ENCODE results near the gene SDCCAG8.
"Not testable (repeated sequence)": the region's sequence is repeated elsewhere in the genome, so short reads cannot be mapped to it uniquely, and the experiment has no call there.

Gene SDCCAG8

DNA sequence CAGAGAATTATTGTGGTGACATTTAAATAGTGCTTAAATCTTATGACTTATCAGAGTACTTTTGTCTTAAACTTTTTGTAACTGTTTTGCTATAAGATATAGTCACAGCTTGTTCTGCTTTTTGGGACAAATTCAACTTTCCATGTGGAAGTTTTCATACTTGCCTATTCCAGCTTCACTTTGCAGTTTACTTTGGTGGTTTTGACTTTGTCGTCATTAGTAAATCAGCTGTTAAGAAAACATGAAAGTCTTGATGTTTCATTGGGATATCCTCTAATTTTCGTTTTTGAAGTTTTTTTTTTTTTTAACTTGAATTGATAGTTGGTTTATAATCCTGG is 31.3 kb downstream of the SDCCAG8 start:
- DNase-seq = no peak

DNA sequence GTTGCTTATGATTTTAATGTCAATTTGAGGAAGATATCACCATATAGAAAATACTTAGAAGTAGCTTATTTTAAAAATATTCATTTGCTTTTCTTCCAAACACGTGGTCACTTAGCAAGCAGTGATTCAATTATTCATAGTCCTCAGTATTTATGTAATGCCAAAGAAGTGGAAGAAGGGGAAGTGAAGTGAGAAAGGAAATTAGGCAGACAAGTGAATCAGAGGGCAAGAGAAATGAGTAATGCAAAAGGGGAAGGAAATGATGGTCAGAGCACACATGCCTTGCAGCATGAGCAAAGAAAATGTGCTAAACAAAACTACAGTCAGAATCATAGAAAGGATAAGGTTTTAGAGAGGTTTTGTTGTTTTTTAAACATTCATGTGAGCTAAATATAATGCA is 31.8 kb downstream of the SDCCAG8 start:
- no peak for DNase-seq

GRCh38 chr1:243288062-243288461 is 32.2 kb downstream of the SDCCAG8 start:
- no peak for DNase-seq

DNA sequence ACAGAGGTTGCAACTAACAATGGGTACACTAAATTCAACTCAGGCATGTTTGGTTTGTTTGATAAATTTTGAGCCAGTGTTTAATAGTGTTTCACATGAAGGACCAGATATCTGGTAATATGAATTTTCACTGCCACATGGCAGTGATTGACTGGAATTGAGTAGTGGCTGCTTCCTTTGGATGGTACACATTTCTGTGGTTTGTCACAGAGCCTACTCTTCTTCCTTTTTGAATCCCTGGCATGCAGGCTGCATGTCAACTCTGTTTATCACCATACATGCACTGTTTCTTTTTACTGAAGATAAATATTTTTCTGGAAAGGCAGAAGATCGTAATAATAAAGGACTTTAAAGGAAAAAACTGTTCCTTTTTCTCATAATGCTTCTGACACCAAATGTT is 35.5 kb downstream of the SDCCAG8 start:
- DNase-seq = no peak

DNA sequence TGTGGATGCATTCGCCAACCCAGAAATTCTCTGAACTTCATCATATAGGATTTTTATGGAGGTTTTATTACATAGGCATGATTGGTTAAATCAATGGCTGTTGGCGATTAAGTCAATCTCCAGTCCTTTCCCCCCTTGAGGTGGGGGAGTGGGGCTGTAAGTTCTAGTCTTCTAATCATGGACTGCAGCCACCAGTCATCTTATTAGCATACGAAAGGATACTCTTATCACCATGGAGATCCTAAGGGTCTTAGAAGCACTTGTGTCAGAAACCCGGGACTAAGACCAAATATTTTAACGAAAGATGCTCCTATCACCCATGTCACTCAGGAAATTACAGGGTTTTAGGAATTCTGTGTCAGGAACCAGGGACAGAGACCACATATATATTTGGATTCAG is 36.3 kb downstream of the SDCCAG8 start:
- no peak for DNase-seq

- DNase-seq = no peak
Measured at GRCh38 chr1:243293941-243294722, 38.3 kb downstream of the SDCCAG8 start.

DNA sequence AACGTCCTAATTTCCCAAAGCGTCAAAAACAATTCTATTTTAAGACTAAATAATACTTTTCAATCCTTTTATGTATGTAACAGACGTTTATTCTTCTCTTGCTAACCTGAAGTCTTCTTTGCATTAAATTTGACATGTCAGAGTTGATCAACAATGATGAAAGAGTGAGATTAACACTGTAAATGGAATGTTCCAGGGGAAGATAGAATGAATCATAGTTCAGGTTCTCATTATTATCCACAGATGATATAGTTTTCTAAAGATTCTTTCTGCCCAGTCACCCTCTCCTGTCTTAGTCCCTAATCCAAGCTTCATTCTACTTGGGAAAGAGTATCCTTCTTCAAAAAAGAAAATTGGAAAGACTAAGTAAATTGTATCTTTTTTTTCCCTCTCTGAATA is 38.9 kb downstream of the SDCCAG8 start:
- DNase-seq = no peak

GRCh38 chr1:243299069-243299468 is 43.2 kb downstream of the SDCCAG8 start:
- no peak for DNase-seq

DNA sequence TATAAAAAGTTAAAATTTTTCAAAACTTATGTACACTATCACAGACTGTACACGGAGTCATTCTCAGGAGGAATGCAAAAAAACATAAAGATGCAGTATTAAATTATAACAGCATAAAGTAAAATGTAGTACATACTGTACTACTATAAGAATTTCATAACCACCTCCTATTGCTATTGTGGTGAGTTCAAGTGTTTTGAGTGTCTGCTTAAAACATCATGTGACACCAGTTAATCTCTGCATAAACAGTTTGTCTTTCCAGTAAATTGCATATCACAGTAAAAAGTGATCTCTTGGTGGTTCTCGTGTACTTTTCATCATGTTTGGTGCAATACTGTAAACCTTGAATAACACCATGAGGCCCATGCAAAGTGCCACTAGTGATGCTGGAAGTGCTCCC is 45.2 kb downstream of the SDCCAG8 start:
- no peak for DNase-seq

- DNase-seq = no peak
Measured at GRCh38 chr1:243311809-243312208, 56.0 kb downstream of the SDCCAG8 start.

GRCh38 chr1:243312952-243313634 is 57.3 kb downstream of the SDCCAG8 start:
- no peak for DNase-seq

DNA sequence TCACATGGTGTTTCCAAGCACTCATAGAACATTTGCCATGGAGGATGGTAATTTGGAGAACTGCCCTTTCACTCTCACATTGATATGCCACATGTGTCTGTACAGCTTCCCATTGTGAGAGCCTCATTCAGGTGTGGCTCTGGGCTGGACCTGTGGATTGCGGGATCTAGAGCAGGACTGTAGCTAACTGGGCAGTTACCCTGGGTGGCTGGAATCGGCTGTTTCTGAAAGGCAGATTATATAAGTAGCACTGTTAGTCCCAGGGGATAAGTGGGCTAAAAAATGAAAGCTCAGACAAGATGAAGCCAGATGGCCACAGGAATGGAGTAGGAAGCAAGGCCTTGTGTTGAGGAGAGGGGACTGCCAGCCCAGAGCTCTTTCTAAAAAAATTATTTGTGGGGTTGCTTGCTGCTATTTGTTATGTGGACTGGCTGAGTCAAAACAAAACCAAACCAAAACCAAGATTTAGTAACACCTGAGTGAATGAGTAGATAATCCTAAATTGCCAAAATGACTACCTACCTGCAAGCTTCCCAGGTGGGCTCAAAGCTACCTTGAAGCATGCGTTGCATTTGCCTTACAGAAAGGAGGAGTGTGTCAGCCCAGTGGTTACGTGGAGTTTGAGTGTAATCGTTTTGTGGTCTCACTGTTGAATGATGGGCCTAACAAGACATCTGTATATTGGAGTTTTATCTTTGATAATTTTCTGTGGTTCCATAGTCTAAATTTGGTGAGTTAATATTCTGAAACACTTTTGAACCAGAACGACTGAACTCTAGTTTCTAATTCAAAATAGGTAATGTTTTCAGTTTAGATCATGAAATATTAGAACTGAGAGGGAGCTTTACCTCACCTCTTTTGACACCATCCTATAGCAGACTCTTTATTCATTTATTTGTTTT is 58.0 kb downstream of the SDCCAG8 start:
- DNase-seq = no peak

DNA sequence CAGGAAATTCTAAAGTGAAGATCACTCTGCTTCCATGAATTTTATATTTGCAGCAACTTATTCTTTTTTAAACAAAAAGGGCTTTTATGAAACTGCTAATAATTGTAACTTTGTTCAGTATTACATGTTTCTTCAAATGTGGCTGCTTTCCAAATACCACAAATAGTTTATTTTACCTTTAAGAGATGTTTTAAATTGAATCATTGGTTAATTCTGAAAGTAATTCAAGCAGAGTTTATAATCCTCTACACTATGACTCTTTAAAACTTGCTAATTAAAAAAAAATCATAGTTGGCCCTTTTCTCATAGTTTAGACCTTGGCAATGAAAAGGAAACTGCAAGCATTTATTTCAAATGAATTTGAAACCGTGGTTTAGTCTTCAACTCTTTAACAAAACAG is 59.6 kb downstream of the SDCCAG8 start:
- no peak for DNase-seq

DNA sequence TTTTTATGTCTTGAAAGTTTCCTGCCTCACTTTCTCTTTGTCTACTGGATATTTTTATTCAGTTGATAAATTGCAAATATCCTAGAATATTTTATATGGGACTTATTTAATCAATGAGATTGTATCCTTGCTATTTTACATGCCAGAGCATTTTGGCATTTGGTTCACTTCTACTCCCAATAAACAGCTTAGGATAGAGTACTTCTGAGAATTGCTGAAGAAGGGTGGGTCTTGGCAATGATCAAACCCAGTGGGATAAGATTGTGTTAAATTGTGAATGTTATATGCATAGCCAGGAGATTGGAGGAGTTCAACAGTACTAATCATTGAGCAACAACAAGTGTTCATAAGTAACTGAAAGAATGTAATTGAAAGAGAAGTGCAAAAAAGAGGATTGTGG is 60.1 kb downstream of the SDCCAG8 start:
- DNase-seq = no peak

- no peak for DNase-seq
Measured at GRCh38 chr1:243316366-243316989, 60.6 kb downstream of the SDCCAG8 start.

GRCh38 chr1:243320224-243320623 is 64.4 kb downstream of the SDCCAG8 start:
- no peak for DNase-seq

- DNase-seq = no peak
Measured at GRCh38 chr1:243322326-243322725, 66.5 kb downstream of the SDCCAG8 start.

DNA sequence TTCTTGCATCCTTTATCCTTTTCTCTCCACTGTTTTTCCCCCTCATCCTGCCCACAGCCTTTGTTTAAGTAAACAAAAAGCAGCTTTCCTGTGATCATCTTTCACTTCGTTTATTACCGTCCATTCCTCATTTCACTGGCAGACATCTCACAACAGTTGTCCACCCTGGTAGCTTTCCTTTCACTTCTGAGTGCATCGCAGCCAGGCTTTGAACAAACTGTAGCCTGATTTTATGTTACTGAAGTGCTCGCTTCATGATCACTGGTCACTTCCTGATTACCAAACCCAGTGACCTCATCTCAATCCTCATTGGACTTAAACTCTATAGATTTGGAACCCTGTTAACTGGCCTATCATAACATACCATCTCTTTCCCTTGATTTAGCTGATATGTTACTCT is 67.7 kb downstream of the SDCCAG8 start:
- no peak for DNase-seq

DNA sequence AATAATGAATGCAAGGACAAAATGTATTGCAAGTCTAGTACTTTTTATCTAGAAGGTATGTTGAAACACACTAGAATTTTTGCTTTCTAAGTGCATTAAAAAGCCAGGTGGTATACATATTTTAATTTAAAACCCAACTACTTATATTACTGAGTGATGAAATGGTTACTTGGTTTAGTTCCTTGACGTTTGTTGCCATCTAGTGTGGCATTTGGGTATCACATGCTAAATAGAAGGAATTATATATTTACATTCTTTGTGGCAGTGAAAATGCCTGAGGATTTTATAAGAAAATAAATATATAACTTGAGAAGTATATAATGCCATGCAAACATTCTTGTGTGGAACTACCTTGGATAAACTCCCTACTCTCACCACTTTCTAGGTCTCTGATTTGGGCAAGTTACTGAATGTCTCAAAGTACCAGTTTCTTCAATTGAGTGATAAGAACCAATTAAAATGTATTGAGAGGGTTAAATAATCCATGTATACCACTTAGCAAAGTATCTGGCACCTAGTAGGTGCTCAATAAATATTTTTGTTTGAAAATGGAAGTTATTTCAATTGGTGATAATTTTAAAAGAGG is 69.6 kb downstream of the SDCCAG8 start:
- peak; percentile 26 for DNase-seq

DNA sequence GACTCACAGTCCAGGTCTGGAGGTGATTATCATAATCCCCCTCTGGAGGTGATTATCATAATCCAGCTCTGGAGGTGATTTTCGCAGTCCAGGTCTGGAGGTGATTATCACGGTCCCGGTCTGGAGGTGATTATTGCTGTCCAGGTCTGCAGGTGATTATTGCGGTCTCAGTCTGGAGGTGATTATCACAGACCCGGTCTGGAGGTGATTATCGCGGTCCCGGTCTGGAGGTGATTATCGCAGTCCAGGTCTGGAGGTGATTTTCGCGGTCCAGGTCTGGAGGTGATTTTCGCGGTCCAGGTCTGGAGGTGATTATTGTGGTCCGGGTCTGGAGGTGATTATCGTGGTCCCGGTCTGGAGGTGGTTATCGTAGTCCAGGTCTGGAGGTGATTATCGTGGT is 76.6 kb downstream of the SDCCAG8 start:
- DNase-seq = no peak

GRCh38 chr1:243335292-243335691 is 79.5 kb downstream of the SDCCAG8 start:
- DNase-seq = no peak

- no peak for DNase-seq
Measured at GRCh38 chr1:243336163-243336562, 80.3 kb downstream of the SDCCAG8 start.

DNA sequence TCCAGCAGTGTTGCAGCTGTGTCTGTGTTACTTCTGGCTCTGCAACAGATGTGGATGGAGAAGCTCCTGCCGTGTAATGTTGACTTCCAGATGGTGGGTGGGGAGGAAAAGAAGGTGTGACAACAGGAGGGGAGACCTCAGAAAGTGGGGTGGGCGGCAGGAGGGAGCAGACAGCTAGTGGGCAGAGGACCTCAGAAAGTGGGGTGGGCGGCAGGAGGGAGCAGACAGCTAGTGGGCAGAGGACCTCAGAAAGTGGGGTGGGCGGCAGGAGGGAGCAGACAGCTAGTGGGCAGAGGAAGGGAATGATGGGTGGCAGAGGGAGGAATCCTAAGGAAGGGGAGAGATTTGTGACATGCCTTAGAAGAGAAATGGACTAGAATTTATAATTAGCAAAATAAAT is 83.0 kb downstream of the SDCCAG8 start:
- DNase-seq = not testable (repeated sequence)

Data from NCI-H2029 (cell line).